Measurements from ENCODE around the gene CLPTM1. TPM values are rescaled to one million over a fixed set of nuclear protein-coding genes. Genes with fewer than 3 reads are reported as not detected.

Gene CLPTM1
- total and polyA plus RNA-seq, 12 donors, result 67.8 to 306 (median 244) TPM

- no peaks in the 10 kb centered on the region for H3K27me3 ChIP-seq
- H3K9me3 ChIP-seq (replicated peaks in 1 of 3), result no peaks in the 10 kb centered on the region
- H3K4me3 ChIP-seq, result no peak overlapping the region
- intact Hi-C loops (cut with DNase I), result no loop called here
- DNase-seq, result no peak
- peaks cover 9 to 16% of the 10 kb centered on the region in 2 donors for H3K4me1 ChIP-seq (replicated peaks in 1 of 2)
- no peaks in the 10 kb centered on the region for H3K36me3 ChIP-seq (replicated peaks in 1 of 2)
- H3K27ac ChIP-seq, result no peak overlapping the region
- 79 to 96% (median 87%) methylated on average over 12 to 13 of the region's 13 CpGs for WGBS, 4 donors
- no peak for TF ChIP-seq POLR2A (IDR thresholded peaks at IDR 0.05)
- no peak for TF ChIP-seq CTCF (IDR thresholded peaks at IDR 0.05)
These were observed 8.1 kb upstream of the CLPTM1 start for GRCh38 chr19:44947041-44947581.

- Histone ChIP-seq H3K36me3 (replicated peaks in 1 of 2) (no peaks in the 10 kb centered on the region), H3K4me1 (replicated peaks in 1 of 2) (peaks cover 9 to 16% of the 10 kb centered on the region in 2 donors), H3K27ac (no peak overlapping the region), H3K27me3 (no peaks in the 10 kb centered on the region), H3K4me3 (no peak overlapping the region), H3K9me3 (replicated peaks in 1 of 3) (no peaks in the 10 kb centered on the region)
- DNase-seq, result no peak
- 70 to 90% (median 85%) methylated on average over 4 to 5 of the region's 5 CpGs for WGBS, 4 donors
- intact Hi-C loops (cut with DNase I), result no loop called here
- no peak for TF ChIP-seq POLR2A (IDR thresholded peaks at IDR 0.05)
- no peak for TF ChIP-seq CTCF (IDR thresholded peaks at IDR 0.05)
These were observed 6.9 kb upstream of the CLPTM1 start for GRCh38 chr19:44948237-44948636.

- Histone ChIP-seq H3K4me3 (no peak overlapping the region), H3K4me1 (replicated peaks in 1 of 2) (peaks cover 9 to 21% of the 10 kb centered on the region in 2 donors), H3K27me3 (no peaks in the 10 kb centered on the region), H3K36me3 (replicated peaks in 1 of 2) (no peaks in the 10 kb centered on the region), H3K27ac (no peak overlapping the region), H3K9me3 (replicated peaks in 1 of 3) (no peaks in the 10 kb centered on the region)
- intact Hi-C loops (cut with DNase I), result no loop called here
- WGBS, 4 donors, result 84 to 90% (median 87%) methylated on average over 3 to 5 of the region's 5 CpGs
- DNase-seq, result no peak
- TF ChIP-seq CTCF (IDR thresholded peaks at IDR 0.05) (no peak), POLR2A (IDR thresholded peaks at IDR 0.05) (no peak)
These were observed 6.3 kb upstream of the CLPTM1 start for GRCh38 chr19:44948763-44949374.

- intact Hi-C loops (cut with DNase I), result no loop called here
- H3K9me3 ChIP-seq (replicated peaks in 1 of 3), result no peaks in the 10 kb centered on the region
- no peaks in the 10 kb centered on the region for H3K27me3 ChIP-seq
- H3K36me3 ChIP-seq (replicated peaks in 1 of 2), result no peaks in the 10 kb centered on the region
- no peak overlapping the region for H3K27ac ChIP-seq
- no peak overlapping the region for H3K4me3 ChIP-seq
- no peak for TF ChIP-seq POLR2A (IDR thresholded peaks at IDR 0.05)
- no peak for TF ChIP-seq CTCF (IDR thresholded peaks at IDR 0.05)
- H3K4me1 ChIP-seq (replicated peaks in 1 of 2), result peaks cover 9 to 27% of the 10 kb centered on the region in 2 donors
- no peak for DNase-seq
- WGBS, 4 donors, result 71 to 92% (median 79%) methylated on average over 9 of the region's 9 CpGs
These were observed 5.6 kb upstream of the CLPTM1 start for GRCh38 chr19:44949550-44949949.

Data from adrenal gland (tissue), 12 donors.